Small intestine (tissue), 7 donors: ENCODE results near the gene RPSA. TPM values are rescaled to one million over a fixed set of nuclear protein-coding genes. Genes with fewer than 3 reads are reported as not detected.
A peak's percentile ranks its signal among the peaks of the same experiment; 100 is the strongest.

ENCODE experiments used
- DNase-seq, 2 donors: peaks; one replicate each; pipeline versions ENCODE4 v3.0.0 to v3.0.0-alpha.2; 2013
- FAIRE-seq: peaks from 2 replicates; lab custom pipeline; 2012; peaks lifted over from hg19 to GRCh38; lab: Jason Lieb, UNC
- H3K27ac ChIP-seq, 3 donors: one replicate each; pipeline ENCODE4 v1.5.1; 2013; ENCODE audit warnings: low read length in 2 of 3, mild to moderate bottlenecking in 2 of 3, control low read depth in 1 of 3, inconsistent platforms in 1 of 3, low read depth in 1 of 3, moderate library complexity in 1 of 3
- H3K27me3 ChIP-seq, 3 donors: one replicate each; pipeline ENCODE4 v1.6.1; 2013; ENCODE audit warnings: low read length in 3 of 3, inconsistent platforms in 1 of 3; ENCODE audit not compliant: control insufficient read depth in 3 of 3, insufficient read depth in 3 of 3
- H3K36me3 ChIP-seq, 3 donors: one replicate each; pipeline ENCODE4 v1.6.1; 2013; ENCODE audit warnings: low read length in 3 of 3, inconsistent platforms in 1 of 3, low read depth in 1 of 3, mild to moderate bottlenecking in 1 of 3, moderate library complexity in 1 of 3; ENCODE audit not compliant: control insufficient read depth in 3 of 3, insufficient read depth in 2 of 3
- H3K4me1 ChIP-seq, 3 donors: one replicate each; pipeline ENCODE4 v1.6.1; 2013; ENCODE audit warnings: low read length in 2 of 3, inconsistent platforms in 1 of 3, low read depth in 1 of 3, mild to moderate bottlenecking in 1 of 3, moderate library complexity in 1 of 3; ENCODE audit not compliant: control insufficient read depth in 3 of 3, insufficient read depth in 2 of 3
- H3K4me3 ChIP-seq, 3 donors: one replicate each; pipeline ENCODE4 v1.5.1; 2013; ENCODE audit warnings: low read length in 3 of 3, control low read depth in 1 of 3, inconsistent platforms in 1 of 3, low read depth in 1 of 3, mild to moderate bottlenecking in 1 of 3, moderate library complexity in 1 of 3
- H3K9me3 ChIP-seq, 2 donors: one replicate each; pipeline ENCODE4 v1.6.1; 2013; ENCODE audit warnings: low read depth in 1 of 2, low read length in 1 of 2; ENCODE audit not compliant: control insufficient read depth in 2 of 2, insufficient read depth in 1 of 2
- WGBS, 3 donors: extraction: QIAGEN DNeasy Blood & Tissue Kit; methylation state at CpG; one replicate each; pipeline ENCODE4 v1.1.7; 2013; 5-methylcytosine and 5-hydroxymethylcytosine counted together
- polyA plus RNA-seq, 4 donors: library from polyadenylated mRNA; stranded (reverse) in 3 of 4; unstranded in 1 of 4; fragments of 200-250 nt in 3 of 4; fragments of 120-200 nt in 1 of 4; gene quantifications; one replicate each; pipeline versions ENCODE4 v1.2.1 to v1.2.3, GENCODE V29; 2013
- donor health status: healthy with polysubstance abuse.
- donor health status: control.
- donor health status: control.
- donor health status: Bipolar disorder and iron deficiency.
- donor health status: healthy.

Gene RPSA
- polyA plus RNA-seq, 4 donors: 893 to 2,034 (median 1,393) TPM

GRCh38 chr3:39383881-39384664 lies 22.4 kb upstream of the RPSA start:
- WGBS, 3 donors: 0 to 1% (median 0%) methylated on average over 56 to 66 of the region's 66 CpGs
- Histone ChIP-seq H3K9me3 (no peaks in the 10 kb centered on the region), H3K27me3 (no peaks in the 10 kb centered on the region), H3K27ac (peak overlapping the region; percentile 90 to 98 (median 95)), H3K36me3 (no peaks in the 10 kb centered on the region), H3K4me1 (peaks cover 6 to 19% (median 13%) of the 10 kb centered on the region in 3 donors), H3K4me3 (peak overlapping the region; percentile 66 to 88 (median 82))
- no peak for FAIRE-seq
- peak; percentile 96 to 98 for DNase-seq

DNA sequence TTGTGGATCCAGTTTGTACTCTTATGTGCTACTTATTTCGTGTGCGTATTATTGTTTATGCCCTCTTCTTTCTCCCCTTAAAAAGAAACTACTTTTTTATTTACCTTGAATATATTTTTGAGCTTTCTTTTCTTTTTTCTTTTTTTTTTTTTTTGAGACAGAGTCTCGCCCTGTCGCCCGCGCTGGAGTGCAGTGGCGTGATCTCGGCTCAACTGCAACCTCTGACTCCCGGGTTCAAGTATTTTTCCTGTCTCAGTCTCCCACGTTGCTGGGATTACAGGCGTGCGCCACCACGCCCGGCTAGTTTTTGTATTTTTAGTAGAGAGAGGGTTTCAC lies 21.9 kb upstream of the RPSA start:
- Histone ChIP-seq H3K4me3 (peak overlapping the region in 2 of 3 donors; percentile 66 to 82), H3K9me3 (no peaks in the 10 kb centered on the region), H3K27ac (peak overlapping the region in 2 of 3 donors; percentile 32 to 60), H3K4me1 (peaks cover 6 to 20% (median 13%) of the 10 kb centered on the region in 3 donors), H3K36me3 (peaks cover 0 to under 1% (median 0%) of the 10 kb centered on the region in 3 donors), H3K27me3 (no peaks in the 10 kb centered on the region)
- WGBS, 3 donors: 18 to 53% (median 40%) methylated on average over 14 of the region's 14 CpGs
- DNase-seq (no peak), FAIRE-seq (no peak)

GRCh38 chr3:39385456-39386090 lies 20.9 kb upstream of the RPSA start:
- H3K27me3 ChIP-seq: no peaks in the 10 kb centered on the region
- no peaks in the 10 kb centered on the region for H3K9me3 ChIP-seq
- peaks cover 6 to 20% (median 13%) of the 10 kb centered on the region in 3 donors for H3K4me1 ChIP-seq
- WGBS, 3 donors: 23 to 60% (median 35%) methylated on average over 9 of the region's 9 CpGs
- DNase-seq (peak in 1 of 2 donors; percentile 13), FAIRE-seq (no peak)
- H3K27ac ChIP-seq: peak overlapping the region in 1 of 3 donors; percentile 8
- H3K36me3 ChIP-seq: peaks cover 0 to 6% (median 3%) of the 10 kb centered on the region in 3 donors
- H3K4me3 ChIP-seq: no peak overlapping the region

DNA sequence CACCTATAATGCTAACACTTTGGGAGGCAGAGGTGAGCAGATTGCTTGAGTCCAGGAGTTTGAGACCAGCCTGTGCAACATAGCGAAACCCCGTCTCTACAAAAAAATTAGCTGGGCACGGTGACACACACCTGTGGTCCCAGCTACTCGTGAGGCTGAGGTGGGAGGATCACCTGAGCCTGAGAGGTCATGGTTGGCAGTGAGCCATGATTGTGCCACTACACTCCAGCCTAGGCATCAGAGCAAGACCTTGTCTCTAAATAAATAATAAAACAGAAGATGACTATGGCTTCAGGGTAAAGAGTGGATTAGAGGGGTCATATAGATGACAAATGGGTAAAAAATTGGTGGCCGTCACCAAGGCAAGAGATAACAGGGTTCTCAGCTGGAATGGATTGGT lies 20.2 kb upstream of the RPSA start:
- DNase-seq (no peak), FAIRE-seq (no peak)
- Histone ChIP-seq H3K27me3 (no peaks in the 10 kb centered on the region), H3K9me3 (no peaks in the 10 kb centered on the region), H3K36me3 (peaks cover 0 to 7% (median 4%) of the 10 kb centered on the region in 3 donors), H3K27ac (no peak overlapping the region), H3K4me3 (no peak overlapping the region), H3K4me1 (peaks cover 6 to 20% (median 13%) of the 10 kb centered on the region in 3 donors)
- 68 to 75% (median 70%) methylated on average over 5 of the region's 5 CpGs for WGBS, 3 donors

DNA sequence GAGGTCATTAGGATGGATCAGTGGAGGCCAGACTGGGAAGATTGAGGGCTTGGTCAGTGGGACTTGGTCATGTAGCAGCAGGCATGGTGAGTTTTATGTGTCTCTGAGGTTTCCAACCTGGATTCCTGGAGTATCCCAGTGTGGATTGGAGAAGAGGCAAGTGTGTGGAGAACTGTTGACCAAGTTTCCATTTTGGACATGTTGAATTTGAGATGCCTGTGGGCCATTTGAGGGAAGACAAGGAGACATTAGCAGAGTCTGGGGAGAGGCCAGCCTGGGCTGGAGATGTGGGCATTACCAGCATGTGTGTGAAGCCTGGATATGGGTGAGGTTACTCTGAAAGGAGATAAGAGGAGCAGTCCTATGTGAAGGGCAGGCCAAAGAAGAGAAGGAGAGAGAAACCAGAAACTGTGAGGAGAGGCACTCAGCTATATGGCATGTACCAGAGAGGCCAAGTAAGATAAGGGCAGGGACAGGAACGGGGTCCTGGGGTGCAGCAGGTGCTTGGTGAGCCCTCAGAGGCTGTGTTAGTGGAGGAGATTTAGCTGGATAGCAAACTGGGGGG lies 19.0 kb upstream of the RPSA start:
- 6 to 63% (median 42%) methylated on average over 1 of the region's 1 CpG for WGBS, 3 donors
- DNase-seq: no peak
- Histone ChIP-seq H3K36me3 (peaks cover 7 to 14% (median 10%) of the 10 kb centered on the region in 3 donors), H3K4me3 (no peak overlapping the region), H3K4me1 (peaks cover 6 to 20% (median 13%) of the 10 kb centered on the region in 3 donors), H3K9me3 (no peaks in the 10 kb centered on the region), H3K27me3 (no peaks in the 10 kb centered on the region), H3K27ac (no peak overlapping the region)
- FAIRE-seq: no peak

DNA sequence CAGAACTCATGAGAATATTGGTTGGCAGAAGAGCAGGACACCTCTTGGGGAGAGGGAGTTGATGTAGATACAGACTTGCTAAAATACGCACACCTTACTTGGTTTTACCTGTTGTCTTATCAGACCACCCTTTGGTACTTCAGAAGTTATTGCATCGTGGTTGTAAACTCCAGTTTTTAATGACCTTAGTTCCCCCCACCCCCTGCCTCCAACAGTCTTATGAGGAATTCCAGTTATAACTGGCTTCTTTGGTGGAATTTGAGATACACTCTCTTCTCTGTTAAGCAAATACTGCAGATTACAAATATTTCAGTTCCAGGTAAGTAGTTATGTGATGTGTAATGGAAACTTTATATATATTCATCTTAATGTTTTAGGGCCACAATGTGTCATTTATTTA lies 18.4 kb upstream of the RPSA start:
- peaks cover 6 to 20% (median 13%) of the 10 kb centered on the region in 3 donors for H3K4me1 ChIP-seq
- H3K27ac ChIP-seq: no peak overlapping the region
- H3K36me3 ChIP-seq: peaks cover 9 to 21% (median 12%) of the 10 kb centered on the region in 3 donors
- FAIRE-seq (no peak), DNase-seq (peak in 1 of 2 donors; percentile 50)
- no peaks in the 10 kb centered on the region for H3K9me3 ChIP-seq
- H3K27me3 ChIP-seq: no peaks in the 10 kb centered on the region
- 27 to 73% (median 56%) methylated on average over 2 of the region's 2 CpGs for WGBS, 3 donors
- no peak overlapping the region for H3K4me3 ChIP-seq

DNA sequence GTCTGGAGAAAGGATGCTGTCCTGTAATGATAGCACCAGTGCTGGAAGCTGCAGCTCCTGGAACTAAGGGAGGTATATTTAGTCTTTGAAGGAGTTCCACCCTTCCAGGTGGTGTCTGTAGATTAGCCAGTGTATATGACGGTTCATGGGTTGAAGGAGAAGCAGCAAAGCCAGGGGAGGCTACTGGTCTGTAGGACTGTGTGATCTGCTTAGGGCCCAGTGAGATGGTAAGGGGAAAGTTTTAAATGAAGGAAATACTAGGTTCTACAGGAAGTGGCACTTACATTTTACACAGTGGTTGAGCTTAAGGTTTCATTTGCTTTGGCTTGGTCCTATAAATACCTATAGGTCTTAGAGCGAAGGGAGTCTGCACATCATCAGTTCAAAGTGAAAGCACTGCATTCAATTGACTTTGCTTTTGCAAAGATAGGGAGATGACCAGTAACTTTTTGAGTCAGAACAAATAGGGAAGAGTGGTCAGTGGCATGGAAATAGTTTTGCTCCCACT lies 17.7 kb upstream of the RPSA start:
- Histone ChIP-seq H3K4me3 (no peak overlapping the region), H3K4me1 (peaks cover 6 to 20% (median 13%) of the 10 kb centered on the region in 3 donors), H3K9me3 (no peaks in the 10 kb centered on the region), H3K27me3 (no peaks in the 10 kb centered on the region), H3K36me3 (peaks cover 9 to 25% (median 12%) of the 10 kb centered on the region in 3 donors), H3K27ac (no peak overlapping the region)
- 64 to 70% (median 66%) methylated on average over 2 of the region's 2 CpGs for WGBS, 3 donors
- DNase-seq: no peak
- FAIRE-seq: no peak

- Histone ChIP-seq H3K4me3 (no peak overlapping the region), H3K27me3 (no peaks in the 10 kb centered on the region), H3K4me1 (peaks cover 6 to 20% (median 13%) of the 10 kb centered on the region in 3 donors), H3K27ac (no peak overlapping the region), H3K9me3 (no peaks in the 10 kb centered on the region), H3K36me3 (peaks cover 9 to 28% (median 17%) of the 10 kb centered on the region in 3 donors)
- no peak for DNase-seq
- no peak for FAIRE-seq
- 86 to 94% (median 86%) methylated on average over 4 of the region's 4 CpGs for WGBS, 3 donors
These were observed 16.3 kb upstream of the RPSA start for GRCh38 chr3:39390181-39390580.
